Measurements from ENCODE around the gene TUBB4B.

DNA sequence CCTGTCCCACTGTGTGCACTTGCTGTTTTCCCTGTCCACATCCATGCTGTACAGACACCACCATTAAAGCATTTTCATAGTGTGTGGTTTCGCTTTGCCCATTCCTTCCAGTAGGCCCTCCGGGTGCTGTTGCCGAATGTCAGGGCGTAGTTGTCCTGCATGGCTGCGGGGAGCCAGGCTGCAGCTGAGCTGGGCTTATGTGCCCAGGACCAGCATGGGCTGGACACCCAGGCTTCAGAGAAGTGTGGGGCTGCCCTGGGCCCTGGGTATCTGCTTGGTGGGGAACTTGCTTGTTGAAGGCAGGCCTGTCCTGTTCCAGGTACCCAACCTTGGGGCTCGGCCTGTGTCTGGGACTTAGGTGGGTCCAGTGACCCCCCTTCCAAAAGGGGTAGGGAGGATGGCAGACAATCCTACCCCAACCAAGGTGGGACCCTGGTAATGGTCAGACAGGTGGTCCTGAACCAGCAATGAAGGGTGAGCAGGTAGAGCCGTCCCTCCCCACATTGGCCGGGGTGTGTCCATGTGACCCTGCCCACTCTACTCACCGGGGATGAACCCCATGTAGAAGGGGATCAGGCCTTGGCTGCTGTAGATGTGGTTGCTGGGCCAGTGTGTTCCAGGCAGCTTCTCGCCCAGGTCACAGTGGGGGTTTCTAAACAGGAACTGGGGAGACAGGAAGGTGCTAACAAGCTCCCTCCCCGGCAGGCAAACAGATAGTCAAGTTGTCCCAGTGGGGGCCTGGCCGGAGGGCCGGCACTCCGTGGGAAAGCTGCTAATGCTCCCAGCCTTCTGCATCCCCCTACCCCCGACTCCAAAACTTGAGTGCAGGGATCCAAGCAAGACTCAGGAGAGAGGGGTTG is 2.8 kb downstream of the TUBB4B start:
- TF ChIP-seq, protein P1, sequence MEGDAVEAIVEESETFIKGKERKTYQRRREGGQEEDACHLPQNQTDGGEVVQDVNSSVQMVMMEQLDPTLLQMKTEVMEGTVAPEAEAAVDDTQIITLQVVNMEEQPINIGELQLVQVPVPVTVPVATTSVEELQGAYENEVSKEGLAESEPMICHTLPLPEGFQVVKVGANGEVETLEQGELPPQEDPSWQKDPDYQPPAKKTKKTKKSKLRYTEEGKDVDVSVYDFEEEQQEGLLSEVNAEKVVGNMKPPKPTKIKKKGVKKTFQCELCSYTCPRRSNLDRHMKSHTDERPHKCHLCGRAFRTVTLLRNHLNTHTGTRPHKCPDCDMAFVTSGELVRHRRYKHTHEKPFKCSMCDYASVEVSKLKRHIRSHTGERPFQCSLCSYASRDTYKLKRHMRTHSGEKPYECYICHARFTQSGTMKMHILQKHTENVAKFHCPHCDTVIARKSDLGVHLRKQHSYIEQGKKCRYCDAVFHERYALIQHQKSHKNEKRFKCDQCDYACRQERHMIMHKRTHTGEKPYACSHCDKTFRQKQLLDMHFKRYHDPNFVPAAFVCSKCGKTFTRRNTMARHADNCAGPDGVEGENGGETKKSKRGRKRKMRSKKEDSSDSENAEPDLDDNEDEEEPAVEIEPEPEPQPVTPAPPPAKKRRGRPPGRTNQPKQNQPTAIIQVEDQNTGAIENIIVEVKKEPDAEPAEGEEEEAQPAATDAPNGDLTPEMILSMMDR (IDR thresholded peaks at IDR 0.05) = no peak
- no peak for TF ChIP-seq POLR2A (IDR thresholded peaks at IDR 0.05)

Measured in lower leg skin (tissue), 3 donors.